NB4 (cell line): ENCODE measurements around the gene GPR17.

Source experiments
- CTCF ChIP-seq: IDR thresholded peaks from one replicate; pipeline ENCODE4 v1.5.1; 2012; ENCODE audit warnings: low read depth, low read length
- MAX ChIP-seq: IDR thresholded peaks from 2 replicates; pipeline ENCODE4 v1.6.1; 2011; ENCODE audit warnings: low read depth, low read length
- MYC ChIP-seq: IDR thresholded peaks from 2 replicates; pipeline ENCODE4 v1.6.1; 2011; ENCODE audit warnings: low read depth, low read length
- POLR2A ChIP-seq: IDR thresholded peaks from 2 replicates; pipeline ENCODE4 v1.6.1; 2011; ENCODE audit warnings: mild to moderate bottlenecking; ENCODE audit not compliant: insufficient read length; ENCODE audit errors: extremely low read depth

- no peak for TF ChIP-seq POLR2A
- TF ChIP-seq CTCF: no peak
- TF ChIP-seq MAX: no peak
- TF ChIP-seq MYC: no peak
Observed at GRCh38 chr2:127630864-127631540, 15.0 kb upstream of the GPR17 start.
